Ovary (tissue), 3 donors: Measurements from ENCODE around the gene PROSER3.

Experiments used
- POLR2A ChIP-seq: fragments of 450-650 bp; IDR thresholded peaks from one replicate; pipeline ENCODE4 v1.6.1; 2017; ENCODE audit warnings: antibody characterized with exemption, mild to moderate bottlenecking, moderate library complexity
- TF ChIP-seq, protein P1 (sequence below), 3 donors: fragments of 450-650 bp in 2 of 3; fragments of 200-600 bp in 1 of 3; IDR thresholded peaks; one replicate each; pipeline versions ENCODE4 v1.5.1 to v1.8.0; 2016 to 2022; ENCODE audit warnings: antibody characterized with exemption in 3 of 3, mild to moderate bottlenecking in 1 of 3
- donor health status: DM: no; HTN: no; CAD: no.

DNA sequence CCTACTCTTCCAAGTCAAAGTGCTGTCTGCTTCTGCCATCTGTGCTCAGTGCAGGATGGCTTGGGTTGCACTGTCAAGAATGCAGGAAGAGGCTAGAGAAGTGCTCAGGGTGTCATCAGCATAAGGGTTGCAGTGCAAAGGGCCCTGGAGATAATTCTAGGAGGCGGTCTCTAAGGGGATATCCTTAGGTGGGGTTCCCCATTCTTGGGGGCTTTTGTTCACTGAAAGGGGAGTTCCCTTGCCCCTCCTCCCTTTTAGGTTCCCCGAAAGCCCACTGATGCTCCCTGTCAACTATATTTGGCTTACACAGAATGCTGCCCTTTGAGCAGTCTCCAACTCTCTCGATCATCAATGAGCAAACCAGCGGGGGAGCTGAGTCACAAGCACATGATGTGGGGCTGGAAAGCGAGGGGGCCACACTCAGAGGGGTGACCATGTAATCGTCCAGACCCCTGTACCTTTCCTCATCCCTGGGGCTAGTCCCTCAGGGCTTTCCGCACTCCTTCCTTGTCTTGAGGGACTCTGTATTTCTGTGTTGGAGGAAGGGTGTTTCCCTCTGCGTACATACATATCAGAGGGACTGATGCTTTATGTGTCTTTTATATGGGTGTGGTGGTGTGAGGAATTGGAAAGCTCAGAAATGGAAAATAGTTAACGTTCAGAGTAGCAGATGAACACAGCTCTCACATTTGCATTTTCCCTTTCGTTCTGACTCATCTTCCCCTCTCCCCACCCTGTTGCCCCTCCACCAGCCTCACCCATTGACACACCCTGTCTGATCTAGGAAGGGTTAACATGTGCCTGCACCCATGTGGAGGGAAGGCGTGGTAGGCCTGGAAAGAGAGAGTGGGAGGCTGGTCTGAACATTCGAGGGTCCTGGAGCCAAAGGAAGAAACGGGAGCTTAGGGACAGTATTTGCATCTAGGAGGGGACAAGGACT, 46.9 kb upstream of the PROSER3 start:
- no peak for TF ChIP-seq POLR2A
- TF ChIP-seq, protein P1, sequence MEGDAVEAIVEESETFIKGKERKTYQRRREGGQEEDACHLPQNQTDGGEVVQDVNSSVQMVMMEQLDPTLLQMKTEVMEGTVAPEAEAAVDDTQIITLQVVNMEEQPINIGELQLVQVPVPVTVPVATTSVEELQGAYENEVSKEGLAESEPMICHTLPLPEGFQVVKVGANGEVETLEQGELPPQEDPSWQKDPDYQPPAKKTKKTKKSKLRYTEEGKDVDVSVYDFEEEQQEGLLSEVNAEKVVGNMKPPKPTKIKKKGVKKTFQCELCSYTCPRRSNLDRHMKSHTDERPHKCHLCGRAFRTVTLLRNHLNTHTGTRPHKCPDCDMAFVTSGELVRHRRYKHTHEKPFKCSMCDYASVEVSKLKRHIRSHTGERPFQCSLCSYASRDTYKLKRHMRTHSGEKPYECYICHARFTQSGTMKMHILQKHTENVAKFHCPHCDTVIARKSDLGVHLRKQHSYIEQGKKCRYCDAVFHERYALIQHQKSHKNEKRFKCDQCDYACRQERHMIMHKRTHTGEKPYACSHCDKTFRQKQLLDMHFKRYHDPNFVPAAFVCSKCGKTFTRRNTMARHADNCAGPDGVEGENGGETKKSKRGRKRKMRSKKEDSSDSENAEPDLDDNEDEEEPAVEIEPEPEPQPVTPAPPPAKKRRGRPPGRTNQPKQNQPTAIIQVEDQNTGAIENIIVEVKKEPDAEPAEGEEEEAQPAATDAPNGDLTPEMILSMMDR (IDR thresholded peaks at IDR 0.05), result no peak
